ENCODE data around the gene PTDSS2. TPM values are rescaled to one million over a fixed set of nuclear protein-coding genes. Genes with fewer than 3 reads are reported as not detected.

Gene PTDSS2
- polyA plus RNA-seq, 1 experiment: 15.8 TPM

DNA sequence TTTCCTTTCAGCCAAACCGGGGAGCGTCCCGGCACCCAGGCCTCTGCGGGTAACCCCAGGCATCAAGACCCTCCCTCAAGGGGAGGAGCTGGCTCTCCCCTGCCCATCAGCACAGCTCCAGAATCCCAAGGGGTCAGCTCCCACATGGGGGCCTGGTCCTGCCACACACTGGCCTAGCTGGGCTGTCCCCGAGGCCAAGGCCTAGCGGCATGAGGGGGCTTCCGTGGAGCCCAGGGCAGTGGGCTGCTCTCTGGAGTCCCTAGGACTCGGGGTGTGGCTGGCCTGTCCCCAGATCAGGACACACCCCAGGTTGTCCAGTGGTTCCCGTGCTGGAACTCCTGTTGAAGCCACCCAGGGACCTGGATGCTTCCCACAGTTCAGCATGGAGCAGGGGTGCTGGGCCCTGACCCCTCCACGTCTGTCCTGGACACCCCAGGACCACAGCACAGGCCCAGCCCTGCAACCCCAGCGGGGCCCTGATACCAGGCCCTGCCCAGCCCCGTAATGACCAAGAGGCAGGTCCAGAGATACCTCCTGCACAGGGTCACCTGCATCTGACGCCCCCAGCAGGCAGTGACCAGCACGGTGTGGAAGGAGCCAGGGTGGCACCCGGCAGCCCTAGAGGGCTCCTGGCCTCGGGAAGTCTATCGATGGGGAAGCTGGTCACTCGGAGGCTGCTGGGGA lies 79.8 kb downstream of the PTDSS2 start:
- Histone ChIP-seq H3K27me3 (ENCODE audit: control insufficient read depth, insufficient read depth, low read length) (no peaks in the 10 kb centered on the region), H3K27ac (ENCODE audit: low read depth, low read length) (no peak overlapping the region), H3K9me3 (ENCODE audit: control insufficient read depth, insufficient read depth, low read length) (no peaks in the 10 kb centered on the region; the same call in 1 of the 2 replicates), H3K4me3 (ENCODE audit: low read depth, low read length) (no peak overlapping the region)
- no peak for DNase-seq (ENCODE audit: low read depth, low spot score)
- TF ChIP-seq, protein P1, sequence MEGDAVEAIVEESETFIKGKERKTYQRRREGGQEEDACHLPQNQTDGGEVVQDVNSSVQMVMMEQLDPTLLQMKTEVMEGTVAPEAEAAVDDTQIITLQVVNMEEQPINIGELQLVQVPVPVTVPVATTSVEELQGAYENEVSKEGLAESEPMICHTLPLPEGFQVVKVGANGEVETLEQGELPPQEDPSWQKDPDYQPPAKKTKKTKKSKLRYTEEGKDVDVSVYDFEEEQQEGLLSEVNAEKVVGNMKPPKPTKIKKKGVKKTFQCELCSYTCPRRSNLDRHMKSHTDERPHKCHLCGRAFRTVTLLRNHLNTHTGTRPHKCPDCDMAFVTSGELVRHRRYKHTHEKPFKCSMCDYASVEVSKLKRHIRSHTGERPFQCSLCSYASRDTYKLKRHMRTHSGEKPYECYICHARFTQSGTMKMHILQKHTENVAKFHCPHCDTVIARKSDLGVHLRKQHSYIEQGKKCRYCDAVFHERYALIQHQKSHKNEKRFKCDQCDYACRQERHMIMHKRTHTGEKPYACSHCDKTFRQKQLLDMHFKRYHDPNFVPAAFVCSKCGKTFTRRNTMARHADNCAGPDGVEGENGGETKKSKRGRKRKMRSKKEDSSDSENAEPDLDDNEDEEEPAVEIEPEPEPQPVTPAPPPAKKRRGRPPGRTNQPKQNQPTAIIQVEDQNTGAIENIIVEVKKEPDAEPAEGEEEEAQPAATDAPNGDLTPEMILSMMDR (IDR thresholded peaks at IDR 0.05; ENCODE audit: low read depth, low read length): no peak
- ChIA-PET POLR2A (no interaction called here), CTCF (no interaction called here)

DNA sequence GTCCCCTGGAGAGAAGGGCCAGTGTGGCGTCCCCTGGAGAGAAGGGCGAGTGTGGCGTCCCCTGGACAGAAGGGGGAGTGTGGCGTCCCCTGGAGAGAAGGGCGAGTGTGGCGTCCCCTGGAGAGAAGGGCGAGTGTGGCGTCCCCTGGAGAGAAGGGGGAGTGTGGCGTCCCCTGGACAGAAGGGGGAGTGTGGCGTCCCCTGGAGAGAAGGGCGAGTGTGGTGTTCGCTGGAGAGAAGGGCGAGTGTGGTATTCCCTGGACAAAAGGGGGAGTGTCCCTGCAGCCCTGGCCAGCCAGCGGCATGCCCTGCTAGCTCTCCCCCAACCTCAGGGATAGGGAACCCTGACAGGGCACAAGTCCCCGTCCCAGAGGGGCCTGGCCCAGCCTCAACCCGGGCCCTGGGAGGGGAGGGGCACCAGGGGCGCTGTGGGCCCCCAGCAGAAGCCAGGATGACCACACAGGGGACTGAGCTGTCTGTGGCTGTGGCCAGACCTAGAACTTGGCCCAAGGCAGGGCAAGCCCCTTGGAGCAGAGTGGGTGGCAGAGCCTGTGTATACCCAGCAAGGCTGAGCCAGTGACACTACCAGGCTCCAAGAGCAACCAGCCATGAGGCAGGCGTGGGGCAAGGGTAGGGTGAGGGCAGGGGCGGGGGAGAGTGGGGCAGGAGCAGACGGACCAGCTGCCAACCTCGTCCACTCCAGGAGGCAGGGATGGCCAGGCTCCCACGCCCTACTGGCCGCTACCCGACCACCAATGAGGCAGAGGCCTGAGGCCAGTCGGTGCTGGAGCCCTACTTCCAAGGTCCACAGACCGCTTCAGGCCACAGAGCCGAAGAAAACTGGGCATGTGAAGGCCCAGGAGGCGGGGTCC lies 81.1 kb downstream of the PTDSS2 start:
- Histone ChIP-seq H3K9me3 (ENCODE audit: control insufficient read depth, insufficient read depth, low read length) (no peaks in the 10 kb centered on the region; the same call in 1 of the 2 replicates), H3K27me3 (ENCODE audit: control insufficient read depth, insufficient read depth, low read length) (no peaks in the 10 kb centered on the region), H3K4me3 (ENCODE audit: low read depth, low read length) (no peak overlapping the region), H3K27ac (ENCODE audit: low read depth, low read length) (no peak overlapping the region)
- DNase-seq (ENCODE audit: low read depth, low spot score): no peak
- POLR2A ChIA-PET: no interaction called here
- TF ChIP-seq, protein P1 (IDR thresholded peaks at IDR 0.05; ENCODE audit: low read depth, low read length): no peak
- CTCF ChIA-PET: no interaction called here

DNA sequence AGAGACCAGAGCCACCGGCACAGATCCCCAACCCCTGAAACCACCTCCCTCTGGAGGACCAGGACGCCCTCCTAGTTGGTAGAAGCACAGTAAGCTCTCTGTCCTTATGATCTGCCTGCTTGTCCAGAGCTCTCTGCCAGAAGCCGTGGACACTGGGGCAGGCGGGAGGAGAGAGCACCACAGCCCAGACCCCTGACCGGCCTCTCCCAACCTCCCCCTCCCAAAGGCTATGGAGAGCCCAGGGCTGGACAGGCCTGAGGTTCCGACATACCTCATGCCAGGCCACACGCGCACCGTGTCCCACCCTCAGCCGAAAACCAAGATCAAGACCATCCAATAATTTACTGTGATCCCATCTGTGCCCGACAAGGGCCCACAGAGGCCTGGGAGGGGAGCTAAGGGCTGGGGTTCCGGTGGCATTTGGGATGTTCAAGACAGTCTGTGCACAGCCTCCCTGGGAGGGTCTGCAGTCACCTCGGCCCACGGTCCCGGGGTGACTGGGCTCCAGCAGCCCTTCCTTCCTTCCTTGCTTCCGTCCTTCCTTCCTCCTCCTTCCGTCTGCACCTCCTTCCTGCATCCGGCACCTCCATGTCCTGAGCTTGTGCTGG lies 81.9 kb downstream of the PTDSS2 start:
- no peak overlapping the region for H3K27ac ChIP-seq (ENCODE audit: low read depth, low read length)
- no peak overlapping the region for H3K4me3 ChIP-seq (ENCODE audit: low read depth, low read length)
- H3K9me3 ChIP-seq (ENCODE audit: control insufficient read depth, insufficient read depth, low read length): no peaks in the 10 kb centered on the region; the same call in 1 of the 2 replicates
- H3K27me3 ChIP-seq (ENCODE audit: control insufficient read depth, insufficient read depth, low read length): no peaks in the 10 kb centered on the region
- no peak for DNase-seq (ENCODE audit: low read depth, low spot score)
- ChIA-PET POLR2A (no interaction called here), CTCF (interaction anchor here (1.2 kb wide), 1 partner anchor 13 kb away, joined by 8 read pairs; no protein-coding TSS in a partner anchor)
- TF ChIP-seq, protein P1 (IDR thresholded peaks at IDR 0.05; ENCODE audit: low read depth, low read length): no peak

GRCh38 chr11:532527-532985 lies 82.5 kb downstream of the PTDSS2 start:
- H3K27me3 ChIP-seq (ENCODE audit: control insufficient read depth, insufficient read depth, low read length): no peaks in the 10 kb centered on the region
- CTCF ChIA-PET: interaction anchor here (0.6 to 1.2 kb wide), 2 partner anchors 13 to 19 kb away, joined by 5 to 8 read pairs; no protein-coding TSS in a partner anchor
- POLR2A ChIA-PET: interaction anchor here (0.6 kb wide), 1 partner anchor 23 kb away, joined by 3 read pairs; no protein-coding TSS in a partner anchor
- no peak overlapping the region for H3K4me3 ChIP-seq (ENCODE audit: low read depth, low read length)
- H3K9me3 ChIP-seq (ENCODE audit: control insufficient read depth, insufficient read depth, low read length): no peaks in the 10 kb centered on the region; the same call in 1 of the 2 replicates
- TF ChIP-seq, protein P1 (IDR thresholded peaks at IDR 0.05; ENCODE audit: low read depth, low read length): no peak
- no peak for DNase-seq (ENCODE audit: low read depth, low spot score)
- H3K27ac ChIP-seq (ENCODE audit: low read depth, low read length): no peak overlapping the region
